Ishikawa (cell line): Measurements from ENCODE around the gene MIER3.

Experiments
- CEBPB ChIP-seq: IDR thresholded peaks from 2 replicates; pipeline ENCODE4 v1.6.1; 2012
- CREB1 ChIP-seq: IDR thresholded peaks from 2 replicates; pipeline ENCODE4 v1.6.1; 2012; ENCODE audit warnings: low read depth
- EGR1 ChIP-seq: IDR thresholded peaks from 2 replicates; pipeline ENCODE4 v1.6.1; 2012
- EP300 ChIP-seq: IDR thresholded peaks from 2 replicates; pipeline ENCODE4 v1.6.1; 2012; ENCODE audit warnings: borderline replicate concordance
- FOXM1 ChIP-seq: IDR thresholded peaks from 2 replicates; pipeline ENCODE4 v1.6.1; 2012; ENCODE audit warnings: low read depth, borderline replicate concordance
- MAX ChIP-seq: IDR thresholded peaks from 2 replicates; pipeline ENCODE4 v1.6.1; 2012
- NFIC ChIP-seq: IDR thresholded peaks from 2 replicates; pipeline ENCODE4 v1.6.1; 2012
- RAD21 ChIP-seq: IDR thresholded peaks from 2 replicates; pipeline ENCODE4 v1.6.1; 2012; ENCODE audit warnings: low read depth
- REST ChIP-seq: IDR thresholded peaks from 2 replicates; pipeline ENCODE4 v1.6.1; 2012; ENCODE audit warnings: low read depth, mild to moderate bottlenecking
- TAF1 ChIP-seq: IDR thresholded peaks from 2 replicates; pipeline ENCODE4 v1.6.1; 2012; ENCODE audit warnings: low read depth, mild to moderate bottlenecking
- TCF12 ChIP-seq: IDR thresholded peaks from 2 replicates; pipeline ENCODE4 v1.6.1; 2012; ENCODE audit warnings: low read depth
- TEAD4 ChIP-seq: IDR thresholded peaks from 2 replicates; pipeline ENCODE4 v1.6.1; 2012
- USF1 ChIP-seq: IDR thresholded peaks from 2 replicates; pipeline ENCODE4 v1.6.1; 2012
- YY1 ChIP-seq: IDR thresholded peaks from 2 replicates; pipeline ENCODE4 v1.6.1; 2012; ENCODE audit warnings: low read depth
- ZBTB7A ChIP-seq: IDR thresholded peaks from 2 replicates; pipeline ENCODE4 v1.6.1; 2012; ENCODE audit warnings: low read depth

Gene MIER3

GRCh38 chr5:56876327-56876726, 75.6 kb downstream of the MIER3 start:
- TF ChIP-seq REST (no peak), TCF12 (no peak), ZBTB7A (no peak), NFIC (no peak), RAD21 (no peak), EP300 (no peak), FOXM1 (no peak), EGR1 (no peak), CREB1 (no peak)

- TF ChIP-seq MAX (no peak), TCF12 (no peak), USF1 (no peak), FOXM1 (no peak), ZBTB7A (no peak), REST (no peak), CEBPB (no peak)
Measured at GRCh38 chr5:56873056-56873455, 78.9 kb downstream of the MIER3 start.

- TF ChIP-seq CEBPB = no peak
- no peak for TF ChIP-seq TAF1
- no peak for TF ChIP-seq TEAD4
- no peak for TF ChIP-seq NFIC
- TF ChIP-seq TCF12 = no peak
- no peak for TF ChIP-seq EGR1
- TF ChIP-seq USF1 = no peak
- no peak for TF ChIP-seq FOXM1
- no peak for TF ChIP-seq RAD21
- TF ChIP-seq EP300 = no peak
- no peak for TF ChIP-seq YY1
- TF ChIP-seq MAX = no peak
- no peak for TF ChIP-seq ZBTB7A
- TF ChIP-seq REST = no peak
- TF ChIP-seq CREB1 = no peak
Measured at GRCh38 chr5:56871777-56872176, 80.1 kb downstream of the MIER3 start.
